Choroid plexus epithelial cell (primary cell): ENCODE results near the gene EXOC4.

Source experiments
- DNase-seq: peaks from one replicate; pipeline ENCODE4 v3.0.0-alpha.2; 2010; ENCODE audit warnings: low read depth
- H3K4me3 ChIP-seq: 2 replicates; pipeline ENCODE4 v1.5.1; 2011; ENCODE audit warnings: low read depth, mild to moderate bottlenecking, control low read depth, low read length, moderate library complexity
- CTCF ChIP-seq: conservative IDR thresholded peaks from 2 replicates; pipeline ENCODE4 v1.5.1; 2011; ENCODE audit warnings: low read depth, mild to moderate bottlenecking, control low read depth, inconsistent platforms, low read length, moderate library complexity

The EXOC4 gene

GRCh38 chr7:133937786-133938185 lies 684.9 kb downstream of the EXOC4 start:
- no peak for DNase-seq
- no peak overlapping the region for H3K4me3 ChIP-seq
- TF ChIP-seq CTCF: no peak

GRCh38 chr7:133940368-133940767 lies 687.5 kb downstream of the EXOC4 start:
- no peak overlapping the region for H3K4me3 ChIP-seq
- DNase-seq: no peak
- no peak for TF ChIP-seq CTCF

- no peak for TF ChIP-seq CTCF
- H3K4me3 ChIP-seq: no peak overlapping the region
- DNase-seq: peak; percentile 8
Observed at GRCh38 chr7:133941496-133941895, 688.6 kb downstream of the EXOC4 start.

- H3K4me3 ChIP-seq: no peak overlapping the region
- peak; percentile 23 for DNase-seq
Observed at GRCh38 chr7:133945497-133945896, 692.6 kb downstream of the EXOC4 start.

GRCh38 chr7:133947458-133948254 lies 694.8 kb downstream of the EXOC4 start:
- no peak for DNase-seq
- TF ChIP-seq CTCF: no peak
- no peak overlapping the region for H3K4me3 ChIP-seq

More at GRCh38 chr7:133945497-133945896, 692.6 kb downstream of the EXOC4 start:
- no peak for TF ChIP-seq CTCF

- DNase-seq: no peak
- no peak for TF ChIP-seq CTCF
- no peak overlapping the region for H3K4me3 ChIP-seq
Observed at GRCh38 chr7:133948588-133948987, 695.7 kb downstream of the EXOC4 start.

- no peak for TF ChIP-seq CTCF
- DNase-seq: no peak
- H3K4me3 ChIP-seq: no peak overlapping the region
Observed at GRCh38 chr7:133950855-133951254, 698.0 kb downstream of the EXOC4 start.
